HG03457 (cell line): ENCODE measurements around the gene HOXC4.

ENCODE experiments used
- ATAC-seq: cut with Tn5 transposase; IDR thresholded peaks from one replicate; pipeline ENCODE4 v1.9.1; 2021; ENCODE audit warnings: moderate number of reproducible peaks; ENCODE audit not compliant: unreplicated experiment

Gene HOXC4

GRCh38 chr12:54028314-54029201, 25.1 kb upstream of the HOXC4 start, which contains the start of gene HOXC6:
TSS of gene HOXC6 (plus strand) at chr12:54028440. CDS start at chr12:54028522, 82 bp downstream.
- no peak for ATAC-seq

DNA sequence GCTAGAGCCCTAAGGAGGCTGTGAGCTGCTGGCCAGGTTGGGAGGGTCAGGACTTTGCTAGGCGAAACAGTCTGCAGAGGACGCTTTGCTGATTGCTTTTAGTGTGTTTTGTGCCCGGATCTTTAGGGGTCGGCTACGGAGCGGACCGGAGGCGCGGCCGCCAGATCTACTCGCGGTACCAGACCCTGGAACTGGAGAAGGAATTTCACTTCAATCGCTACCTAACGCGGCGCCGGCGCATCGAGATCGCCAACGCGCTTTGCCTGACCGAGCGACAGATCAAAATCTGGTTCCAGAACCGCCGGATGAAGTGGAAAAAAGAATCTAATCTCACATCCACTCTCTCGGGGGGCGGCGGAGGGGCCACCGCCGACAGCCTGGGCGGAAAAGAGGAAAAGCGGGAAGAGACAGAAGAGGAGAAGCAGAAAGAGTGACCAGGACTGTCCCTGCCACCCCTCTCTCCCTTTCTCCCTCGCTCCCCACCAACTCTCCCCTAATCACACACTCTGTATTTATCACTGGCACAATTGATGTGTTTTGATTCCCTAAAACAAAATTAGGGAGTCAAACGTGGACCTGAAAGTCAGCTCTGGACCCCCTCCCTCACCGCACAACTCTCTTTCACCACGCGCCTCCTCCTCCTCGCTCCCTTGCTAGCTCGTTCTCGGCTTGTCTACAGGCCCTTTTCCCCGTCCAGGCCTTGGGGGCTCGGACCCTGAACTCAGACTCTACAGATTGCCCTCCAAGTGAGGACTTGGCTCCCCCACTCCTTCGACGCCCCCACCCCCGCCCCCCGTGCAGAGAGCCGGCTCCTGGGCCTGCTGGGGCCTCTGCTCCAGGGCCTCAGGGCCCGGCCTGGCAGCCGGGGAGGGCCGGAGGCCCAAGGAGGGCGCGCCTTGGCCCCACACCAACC, 23.9 kb upstream of the HOXC4 start:
- no peak for ATAC-seq

GRCh38 chr12:54030442-54030801, 23.2 kb upstream of the HOXC4 start:
- no peak for ATAC-seq

DNA sequence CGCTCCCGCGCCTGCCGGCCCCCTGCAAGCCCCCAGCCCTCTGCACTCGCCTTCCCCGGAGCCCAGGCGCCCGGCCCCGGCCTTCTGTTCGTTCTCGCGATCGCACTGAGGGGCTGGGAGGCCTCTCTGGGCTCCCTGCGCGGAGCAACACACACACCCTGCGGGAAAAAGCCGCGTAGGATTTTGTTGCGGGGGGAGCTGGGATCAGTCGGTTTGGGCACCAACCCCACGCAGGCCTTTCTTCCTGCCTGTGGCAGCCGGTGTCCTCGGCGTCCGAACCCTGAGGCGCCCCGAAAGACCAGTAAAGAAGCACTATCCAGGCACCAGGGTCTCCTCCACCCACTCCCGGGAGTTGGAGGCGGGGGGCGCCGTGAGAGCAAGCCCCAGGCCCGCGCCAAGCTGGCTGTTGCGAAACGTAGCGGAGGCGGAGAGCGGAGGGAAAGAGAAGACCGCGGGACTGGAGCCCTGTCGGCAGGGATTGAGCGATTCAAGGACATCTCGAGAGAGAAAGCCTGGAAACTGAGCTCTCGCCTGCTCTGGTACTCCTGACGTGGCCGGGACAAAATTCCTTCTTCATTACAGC, 22.7 kb upstream of the HOXC4 start:
- no peak for ATAC-seq

GRCh38 chr12:54031480-54031879, 22.2 kb upstream of the HOXC4 start:
- no peak for ATAC-seq

DNA sequence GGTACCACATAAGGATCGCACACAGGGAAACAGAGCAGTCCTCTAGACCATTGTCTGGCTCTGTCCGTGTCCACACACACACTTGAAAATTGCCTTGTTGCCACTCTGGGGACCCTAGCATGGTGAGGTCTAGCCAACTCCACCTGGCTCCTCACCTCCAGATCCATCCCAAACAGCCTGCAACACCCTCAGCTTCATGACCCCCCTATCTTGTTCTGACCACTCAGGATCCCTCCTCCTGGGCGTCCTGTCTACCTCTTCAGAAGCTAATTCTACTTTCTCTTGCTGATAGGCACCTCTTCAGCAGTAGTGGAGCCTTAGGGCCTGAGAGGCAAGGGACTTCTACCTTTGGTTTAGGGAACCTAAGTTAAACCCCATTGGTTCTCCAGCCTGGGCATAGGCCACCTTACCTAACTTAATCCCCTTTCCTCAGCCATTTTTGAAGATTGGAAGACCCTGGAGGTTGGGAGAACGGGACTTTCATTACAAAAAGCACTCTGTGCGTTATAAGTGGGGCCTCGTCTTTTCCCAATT, 21.5 kb upstream of the HOXC4 start:
- no peak for ATAC-seq

DNA sequence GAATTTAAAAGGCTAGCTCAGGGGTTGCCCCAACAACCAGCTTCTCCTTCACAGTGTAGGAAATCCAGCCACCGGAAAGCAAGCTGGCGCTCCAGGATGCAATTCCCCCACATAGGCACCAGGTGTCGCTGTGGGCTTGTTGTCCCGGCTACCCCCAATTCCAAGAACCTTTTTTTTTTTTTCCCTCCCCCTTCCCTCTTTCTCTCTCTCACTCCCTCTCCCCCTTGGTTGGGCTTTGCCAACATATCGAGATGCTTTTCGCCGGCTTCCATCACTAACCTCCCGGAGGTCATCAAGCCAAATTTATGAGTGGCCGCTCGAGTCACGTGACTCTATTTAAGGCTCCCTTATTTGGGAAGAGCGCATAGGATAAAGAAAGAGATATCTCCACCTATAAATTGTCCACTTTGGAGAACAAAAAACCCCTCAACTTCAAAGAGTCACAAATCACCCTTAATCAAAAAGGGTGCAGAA, 21.0 kb upstream of the HOXC4 start, which contains the start of gene HOXC5:
TSS of gene HOXC5 (plus strand) at position 424 of the 474 bp plus-strand sequence. CDS start 73 bp downstream, outside the sequence.
- no peak for ATAC-seq

- ATAC-seq: no peak
Observed at GRCh38 chr12:54033106-54033979, 20.3 kb upstream of the HOXC4 start.

DNA sequence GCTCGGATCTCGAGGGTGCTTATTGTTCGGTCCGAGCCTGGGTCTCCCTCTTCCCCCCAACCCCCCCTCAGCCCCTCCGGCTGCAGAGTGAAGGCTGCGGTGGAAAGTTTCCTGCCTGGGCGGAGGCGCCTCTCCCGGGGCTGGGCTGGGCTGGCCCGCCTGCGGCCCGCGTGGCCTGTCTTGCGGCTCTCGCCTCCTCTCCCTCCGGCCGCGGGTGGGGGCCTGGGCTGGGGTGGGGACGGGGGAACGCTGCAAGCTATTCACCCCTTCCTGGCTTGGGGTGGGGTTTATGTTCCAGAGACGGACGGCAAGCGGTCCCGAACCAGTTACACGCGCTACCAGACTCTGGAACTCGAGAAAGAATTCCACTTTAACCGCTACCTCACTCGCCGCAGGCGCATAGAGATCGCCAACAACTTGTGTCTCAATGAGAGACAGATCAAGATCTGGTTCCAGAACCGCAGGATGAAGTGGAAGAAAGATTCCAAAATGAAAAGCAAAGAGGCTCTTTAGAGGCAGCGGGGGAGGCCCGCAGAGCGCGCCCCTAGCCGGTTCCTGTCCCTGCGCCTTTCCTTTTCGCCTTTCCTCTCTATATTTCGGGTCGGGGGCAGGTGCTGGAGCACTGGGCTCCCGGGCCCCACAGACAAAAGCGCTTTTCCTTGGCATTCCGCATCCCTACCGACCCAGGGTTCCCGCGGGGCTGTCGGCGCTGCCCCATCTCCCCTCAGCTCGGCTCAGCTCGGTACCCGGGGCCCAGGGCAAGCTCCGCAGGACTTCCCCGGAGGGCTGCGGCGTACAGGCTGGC, 19.5 kb upstream of the HOXC4 start:
- ATAC-seq: no peak

- no peak for ATAC-seq
Observed at GRCh38 chr12:54034785-54035310, 18.8 kb upstream of the HOXC4 start.

DNA sequence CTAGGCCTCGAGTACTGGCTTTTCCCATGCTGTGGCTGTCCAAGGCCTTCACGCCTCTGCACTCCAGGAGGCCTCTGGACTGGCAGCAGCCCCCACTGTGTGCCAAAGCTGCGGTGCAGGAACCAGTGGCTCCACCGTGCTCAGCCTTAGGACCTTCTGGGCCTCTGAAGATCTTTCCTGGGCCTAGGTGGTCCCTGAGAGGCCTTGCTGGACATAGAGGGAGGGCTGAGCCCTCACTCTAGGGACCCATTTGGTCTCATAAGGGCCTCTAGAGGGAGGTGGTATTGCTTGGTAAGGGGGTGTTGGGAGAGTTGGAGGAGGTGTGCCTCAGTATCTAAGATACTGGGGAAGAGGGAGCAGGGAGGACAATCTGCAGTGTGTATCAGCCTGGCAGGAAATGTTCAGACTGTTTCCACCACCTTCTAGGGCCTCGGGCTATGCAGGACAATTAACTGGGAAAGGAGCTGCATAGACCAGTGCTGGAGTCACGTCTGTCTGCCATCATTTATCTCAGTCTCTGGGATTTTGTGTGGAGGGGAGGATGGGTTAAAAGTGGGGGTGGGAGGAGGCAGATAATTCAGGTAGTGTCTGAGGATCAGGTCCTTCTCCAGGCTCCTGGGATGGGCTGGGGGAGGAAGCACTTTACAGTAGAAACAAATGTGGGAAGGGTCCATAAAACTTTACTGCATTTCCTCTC, 17.9 kb upstream of the HOXC4 start:
- ATAC-seq: no peak

GRCh38 chr12:54036620-54037359, 16.8 kb upstream of the HOXC4 start:
- no peak for ATAC-seq

- ATAC-seq: no peak
Observed at GRCh38 chr12:54037360-54038283, 16.0 kb upstream of the HOXC4 start.

GRCh38 chr12:54038284-54038870, 15.3 kb upstream of the HOXC4 start:
- ATAC-seq: no peak

GRCh38 chr12:54038871-54039414, 14.7 kb upstream of the HOXC4 start:
- no peak for ATAC-seq
